Endodermal cell (in vitro differentiated cells): ENCODE data around the gene SARS1. TPM values are rescaled to one million over a fixed set of nuclear protein-coding genes. Genes with fewer than 3 reads are reported as not detected.
A peak's percentile ranks its signal among the peaks of the same experiment; 100 is the strongest.

Source experiments
- DNase-seq: peaks from one replicate; pipeline ENCODE4 v3.0.0-alpha.2; 2017
- H3K27ac ChIP-seq: 2 replicates; pipeline ENCODE4 v1.5.1; 2013; ENCODE audit warnings: mild to moderate bottlenecking, low read depth, low read length, moderate library complexity
- H3K27me3 ChIP-seq: 2 replicates; pipeline ENCODE4 v1.6.1; 2013; ENCODE audit warnings: mild to moderate bottlenecking, low read length, moderate library complexity; ENCODE audit not compliant: insufficient read depth, control insufficient read depth, poor library complexity, severe bottlenecking
- H3K36me3 ChIP-seq: 2 replicates; pipeline ENCODE4 v1.7.0; 2013; ENCODE audit warnings: mild to moderate bottlenecking, low read length, moderate library complexity; ENCODE audit not compliant: control insufficient read depth, insufficient read depth
- H3K4me1 ChIP-seq: one replicate; pipeline ENCODE4 v1.7.0; 2013; ENCODE audit warnings: low read length; ENCODE audit not compliant: control insufficient read depth, insufficient read depth
- H3K4me3 ChIP-seq: 2 replicates; pipeline ENCODE4 v1.5.1; 2013; ENCODE audit warnings: mild to moderate bottlenecking, low read length, moderate library complexity
- H3K9ac ChIP-seq: 2 replicates; pipeline ENCODE4 v1.6.1; 2013; ENCODE audit warnings: mild to moderate bottlenecking, low read length, moderate library complexity; ENCODE audit not compliant: poor library complexity, severe bottlenecking; ENCODE audit errors: extremely low read depth
- H3K9me3 ChIP-seq: 2 replicates; pipeline ENCODE4 v1.6.1; 2013; ENCODE audit warnings: mild to moderate bottlenecking, low read length, moderate library complexity; ENCODE audit not compliant: control insufficient read depth
- H3K27ac Mint-ChIP-seq: 2 replicates; pipeline ENCODE4 v1.8.0; 2020; ENCODE audit warnings: mixed read lengths
- H3K27me3 Mint-ChIP-seq: 2 replicates; pipeline ENCODE4 v1.8.0; 2021; ENCODE audit warnings: mild to moderate bottlenecking, mixed read lengths; ENCODE audit not compliant: insufficient read depth
- H3K36me3 Mint-ChIP-seq: 2 replicates; pipeline ENCODE4 v1.8.0; 2020; ENCODE audit warnings: low read depth, mixed read lengths
- H3K4me1 Mint-ChIP-seq: 2 replicates; pipeline ENCODE4 v1.8.0; 2020; ENCODE audit warnings: mixed read lengths
- H3K4me3 Mint-ChIP-seq: 2 replicates; pipeline ENCODE4 v1.8.0; 2020; ENCODE audit warnings: mild to moderate bottlenecking, moderate library complexity, mixed read lengths
- H3K9me3 Mint-ChIP-seq: 2 replicates; pipeline ENCODE4 v1.8.0; 2020; ENCODE audit warnings: mild to moderate bottlenecking, mixed read lengths
- CTCF ChIP-seq: fragments of 200-600 bp; sonication (generic); conservative IDR thresholded peaks from 2 replicates; pipeline ENCODE4 v1.5.0; 2021; ENCODE audit warnings: antibody characterized with exemption, mild to moderate bottlenecking
- WGBS, 2 experiments: methylation state at CpG; one replicate each; pipeline versions ENCODE4 v1.1.5 to v1.1.7; 2013; ENCODE audit warnings: missing lambda C conversion rate in 2 of 2, mixed read lengths in 1 of 2; ENCODE audit not compliant: insufficient coverage in 1 of 2, insufficient read length in 1 of 2; 5-methylcytosine and 5-hydroxymethylcytosine counted together
- total RNA-seq, 2 donors: library from RNA; stranded (reverse); fragmentation: NEBNext Ultra II Directional in 1 of 2; extraction: Animal tissue kit (Norgen Biotek cat#: 25700) in 1 of 2; gene quantifications; 2 replicates in 1 of 2; 3 replicates in 1 of 2; pipeline ENCODE4 v1.2.1, GENCODE V29; 2021

The SARS1 gene
- total RNA-seq, 2 donors from 2014 or later, result 100 to 101 TPM

- H3K4me3 ChIP-seq, result no peak overlapping the region
- H3K27ac ChIP-seq, result no peak overlapping the region
- TF ChIP-seq CTCF, result no peak
- DNase-seq, result peak; percentile 80
- no peaks in the 10 kb centered on the region for H3K4me1 ChIP-seq
- H3K9me3 Mint-ChIP-seq, result no peaks in the 10 kb centered on the region
- no peaks in the 10 kb centered on the region for H3K9me3 ChIP-seq
- H3K27me3 ChIP-seq, result no peaks in the 10 kb centered on the region
- no peak overlapping the region for H3K4me3 Mint-ChIP-seq
- no peaks in the 10 kb centered on the region for H3K36me3 Mint-ChIP-seq
- no peaks in the 10 kb centered on the region for H3K4me1 Mint-ChIP-seq
- 50 to 63% methylated on average over 5 to 10 of the region's 10 CpGs for WGBS, 2 experiments
- peaks cover 3% of the 10 kb centered on the region for H3K27me3 Mint-ChIP-seq
- H3K36me3 ChIP-seq, result no peaks in the 10 kb centered on the region
- peak overlapping the region; percentile 5 for H3K27ac Mint-ChIP-seq
- H3K9ac ChIP-seq, result no peak overlapping the region
These were observed 16.3 kb upstream of the SARS1 start for GRCh38 chr1:109197158-109198042.

- no peaks in the 10 kb centered on the region for H3K36me3 ChIP-seq
- H3K4me1 ChIP-seq, result no peaks in the 10 kb centered on the region
- Mint-ChIP-seq H3K4me1 (no peaks in the 10 kb centered on the region), H3K27me3 (peaks cover 3% of the 10 kb centered on the region), H3K27ac (no peak overlapping the region), H3K4me3 (no peak overlapping the region), H3K36me3 (no peaks in the 10 kb centered on the region), H3K9me3 (no peaks in the 10 kb centered on the region)
- no peak for TF ChIP-seq CTCF
- H3K27ac ChIP-seq, result no peak overlapping the region
- H3K9ac ChIP-seq, result no peak overlapping the region
- no peak for DNase-seq
- WGBS, 2 experiments, result 86 to 92% methylated on average over 4 to 6 of the region's 6 CpGs
- no peak overlapping the region for H3K4me3 ChIP-seq
- no peaks in the 10 kb centered on the region for H3K27me3 ChIP-seq
- H3K9me3 ChIP-seq, result no peaks in the 10 kb centered on the region
These were observed 15.5 kb upstream of the SARS1 start for GRCh38 chr1:109198043-109198695.

- Mint-ChIP-seq H3K4me3 (no peak overlapping the region), H3K36me3 (no peaks in the 10 kb centered on the region), H3K27ac (no peak overlapping the region), H3K27me3 (peaks cover 3% of the 10 kb centered on the region), H3K4me1 (no peaks in the 10 kb centered on the region), H3K9me3 (no peaks in the 10 kb centered on the region)
- DNase-seq, result no peak
- H3K4me1 ChIP-seq, result no peaks in the 10 kb centered on the region
- no peaks in the 10 kb centered on the region for H3K36me3 ChIP-seq
- H3K27me3 ChIP-seq, result no peaks in the 10 kb centered on the region
- no peaks in the 10 kb centered on the region for H3K9me3 ChIP-seq
- no peak overlapping the region for H3K27ac ChIP-seq
- H3K4me3 ChIP-seq, result no peak overlapping the region
- WGBS, 2 experiments, result 88 to 93% methylated on average over 4 of the region's 4 CpGs
- H3K9ac ChIP-seq, result no peak overlapping the region
- TF ChIP-seq CTCF, result no peak
These were observed 15.0 kb upstream of the SARS1 start for GRCh38 chr1:109198745-109199144.
